Fibroblast of the aortic adventitia (primary cell): Measurements from ENCODE around the gene COL10A1. TPM values are rescaled to one million over a fixed set of nuclear protein-coding genes. Genes with fewer than 3 reads are reported as not detected.

Experiments
- DNase-seq: peaks from one replicate; pipeline ENCODE4 v3.0.0-alpha.2; 2010; ENCODE audit warnings: low read depth
- H3K4me3 ChIP-seq: 2 replicates; pipeline ENCODE4 v1.5.1; 2011; ENCODE audit warnings: low read depth, mild to moderate bottlenecking, control low read depth, low read length, moderate library complexity
- CTCF ChIP-seq: IDR thresholded peaks from 2 replicates; pipeline ENCODE4 v1.5.1; 2011; ENCODE audit warnings: mild to moderate bottlenecking, low read length, control low read depth, inconsistent platforms; ENCODE audit not compliant: insufficient read depth
- total RNA-seq: library from RNA; depleted of rRNA; stranded (reverse); fragments of >200 nt; gene quantifications from 2 replicates; pipeline ENCODE4 v1.2.3, GENCODE V29; 2012; ENCODE audit warnings: low replicate concordance

The COL10A1 gene
- total RNA-seq, 1 donor = not detected

GRCh38 chr6:116165596-116165995, 39.7 kb upstream of the COL10A1 start:
- H3K4me3 ChIP-seq = no peak overlapping the region
- DNase-seq = no peak
- no peak for TF ChIP-seq CTCF

GRCh38 chr6:116159782-116160524, 34.0 kb upstream of the COL10A1 start:
- DNase-seq = no peak
- TF ChIP-seq CTCF = no peak
- H3K4me3 ChIP-seq = no peak overlapping the region

- no peak for TF ChIP-seq CTCF
- peak; percentile 16 for DNase-seq
- H3K4me3 ChIP-seq = no peak overlapping the region
Measured at GRCh38 chr6:116158641-116159040, 32.7 kb upstream of the COL10A1 start.

- no peak for DNase-seq
- no peak for TF ChIP-seq CTCF
- H3K4me3 ChIP-seq = no peak overlapping the region
Measured at GRCh38 chr6:116157391-116157790, 31.5 kb upstream of the COL10A1 start.

- no peak overlapping the region for H3K4me3 ChIP-seq
- no peak for DNase-seq
- no peak for TF ChIP-seq CTCF
Measured at GRCh38 chr6:116156405-116157326, 30.7 kb upstream of the COL10A1 start.

DNA sequence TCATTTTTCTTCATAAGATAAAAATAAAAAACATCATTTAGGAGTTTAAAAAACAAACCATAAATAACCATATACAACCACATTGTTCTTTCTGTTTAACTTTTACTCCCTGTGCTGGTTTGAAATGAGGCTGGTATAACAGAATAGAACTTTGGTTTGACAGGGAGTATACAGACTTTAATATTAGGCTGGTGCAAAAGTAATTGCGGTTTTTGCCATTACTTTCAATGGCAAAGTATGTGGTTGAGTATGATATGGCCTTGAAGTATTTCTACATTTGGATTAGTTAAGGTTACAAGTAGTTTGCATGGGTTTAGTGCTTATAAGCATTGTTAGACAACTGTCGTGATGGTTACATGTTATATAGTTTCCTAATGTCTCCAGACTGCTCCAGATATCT, 29.0 kb upstream of the COL10A1 start:
- TF ChIP-seq CTCF = no peak

More for the DNA sequence above, 29.0 kb upstream of the COL10A1 start:
- no peak for DNase-seq
- H3K4me3 ChIP-seq = no peak overlapping the region
